Measurements from ENCODE around the gene KRT40. TPM values are rescaled to one million over a fixed set of nuclear protein-coding genes. Genes with fewer than 3 reads are reported as not detected.

The KRT40 gene
- total RNA-seq (2014; rRNA removed; shearing (Covaris generic)): not detected in 2 replicates

GRCh38 chr17:40984226-40984625, at the start of gene KRT40:
KRT40 (minus strand) TSS chr17:40984326; CDS start chr17:40984273, 53 bp downstream.

GRCh38 chr17:41029633-41030245, 45.6 kb upstream of the KRT40 start, which contains the start of gene KRTAP1-4:
KRTAP1-4 (minus strand) TSS chr17:41030195; CDS start chr17:41030078, 117 bp downstream.

GRCh38 chr17:41026715-41027471, 42.8 kb upstream of the KRT40 start, which contains the start of gene KRTAP1-5:
KRTAP1-5 (minus strand) TSS chr17:41027208; CDS start chr17:41027155, 53 bp downstream.

GRCh38 chr17:41008811-41009210, 24.7 kb upstream of the KRT40 start, which contains the start of gene KRTAP3-1:
KRTAP3-1 (minus strand) TSS chr17:41009128; CDS start chr17:41009074, 54 bp downstream.

GRCh38 chr17:40999563-40999962, 15.4 kb upstream of the KRT40 start, which contains the start of gene KRTAP3-2:
KRTAP3-2 (minus strand) TSS chr17:40999906; CDS start chr17:40999853, 53 bp downstream.

GRCh38 chr17:40993839-40994238, 9.7 kb upstream of the KRT40 start, which contains the start of gene KRTAP3-3:
KRTAP3-3 (minus strand) TSS chr17:40994164; CDS start chr17:40994097, 67 bp downstream.

GRCh38 chr17:40966848-40967247, 17.3 kb downstream of the KRT40 start, which contains the start of gene KRT39:
KRT39 (minus strand) TSS chr17:40966948; CDS start chr17:40966856, 92 bp downstream.

GRCh38 chr17:40937384-40937819, 46.7 kb downstream of the KRT40 start, which contains the start of gene KRT23:
KRT23 (minus strand) TSS chr17:40937646; CDS start chr17:40936603, 1,043 bp downstream.

Small RNA genes within 50 kb of the gene (small RNA-seq; reads per million reads assigned to genes)
- gene KRTAP3-4P: not detected

Other genes with a start within 250 kb of the KRT40 start
- not detected in 2 replicates for gene KRT25, start 229.0 kb downstream of the KRT40 start, total RNA-seq (2014; rRNA removed; shearing (Covaris generic))
- gene KRT26, start 212.1 kb downstream of the KRT40 start, total RNA-seq (2014; rRNA removed; shearing (Covaris generic)): not detected in 2 replicates
- gene KRT27, start 201.8 kb downstream of the KRT40 start, total RNA-seq (2014; rRNA removed; shearing (Covaris generic)): not detected in 2 replicates
- not detected in 2 replicates for gene KRT28, start 184.4 kb downstream of the KRT40 start, total RNA-seq (2014; rRNA removed; shearing (Covaris generic))
- 30.4 and 38.5 TPM in 2 replicates for gene KRT10, start 161.7 kb downstream of the KRT40 start, total RNA-seq (2014; rRNA removed; shearing (Covaris generic))
- 1.6 and 3.4 TPM in 2 replicates for gene KRT12, start 117.1 kb downstream of the KRT40 start, total RNA-seq (2014; rRNA removed; shearing (Covaris generic))
- gene KRT20, start 99.1 kb downstream of the KRT40 start, total RNA-seq (2014; rRNA removed; shearing (Covaris generic)): 0.08 TPM in 1 of 2 replicates, not detected in the other
- gene KRT23, start 46.7 kb downstream of the KRT40 start, total RNA-seq (2014; rRNA removed; shearing (Covaris generic)): 0.08 TPM in 1 of 2 replicates, not detected in the other
- not detected in 2 replicates for gene KRT39, start 17.4 kb downstream of the KRT40 start, total RNA-seq (2014; rRNA removed; shearing (Covaris generic))
- gene KRTAP3-3, start 9.8 kb upstream of the KRT40 start, total RNA-seq (2014; rRNA removed; shearing (Covaris generic)): not detected in 2 replicates
- gene KRTAP3-2, start 15.6 kb upstream of the KRT40 start, total RNA-seq (2014; rRNA removed; shearing (Covaris generic)): not detected in 2 replicates
- gene KRTAP3-1, start 24.8 kb upstream of the KRT40 start, total RNA-seq (2014; rRNA removed; shearing (Covaris generic)): not detected in 2 replicates
- gene KRTAP1-5, start 42.9 kb upstream of the KRT40 start, total RNA-seq (2014; rRNA removed; shearing (Covaris generic)): not detected in 2 replicates
- gene KRTAP1-4, start 45.9 kb upstream of the KRT40 start, total RNA-seq (2014; rRNA removed; shearing (Covaris generic)): not detected in 2 replicates
- gene KRTAP1-3, start 50.5 kb upstream of the KRT40 start, total RNA-seq (2014; rRNA removed; shearing (Covaris generic)): not detected in 2 replicates
- not detected in 2 replicates for gene KRTAP1-1, start 57.1 kb upstream of the KRT40 start, total RNA-seq (2014; rRNA removed; shearing (Covaris generic))
- not detected in 2 replicates for gene KRTAP2-1, start 63.0 kb upstream of the KRT40 start, total RNA-seq (2014; rRNA removed; shearing (Covaris generic))
- not detected in 2 replicates for gene KRTAP2-2, start 70.9 kb upstream of the KRT40 start, total RNA-seq (2014; rRNA removed; shearing (Covaris generic))
- gene KRTAP2-3, start 75.8 kb upstream of the KRT40 start, total RNA-seq (2014; rRNA removed; shearing (Covaris generic)): 0.29 TPM in 1 of 2 replicates, not detected in the other
- gene KRTAP2-4, start 81.6 kb upstream of the KRT40 start, total RNA-seq (2014; rRNA removed; shearing (Covaris generic)): not detected in 2 replicates
- gene KRTAP4-7, start 99.8 kb upstream of the KRT40 start, total RNA-seq (2014; rRNA removed; shearing (Covaris generic)): not detected in 2 replicates
- gene KRTAP4-8, start 113.8 kb upstream of the KRT40 start, total RNA-seq (2014; rRNA removed; shearing (Covaris generic)): not detected in 2 replicates
- not detected in 2 replicates for gene KRTAP4-16, start 117.9 kb upstream of the KRT40 start, total RNA-seq (2014; rRNA removed; shearing (Covaris generic))
- not detected in 2 replicates for gene KRTAP4-9, start 121.1 kb upstream of the KRT40 start, total RNA-seq (2014; rRNA removed; shearing (Covaris generic))
- gene KRTAP4-11, start 134.0 kb upstream of the KRT40 start, total RNA-seq (2014; rRNA removed; shearing (Covaris generic)): not detected in 2 replicates
- gene KRTAP4-12, start 139.9 kb upstream of the KRT40 start, total RNA-seq (2014; rRNA removed; shearing (Covaris generic)): not detected in 2 replicates
- gene KRTAP4-6, start 156.2 kb upstream of the KRT40 start, total RNA-seq (2014; rRNA removed; shearing (Covaris generic)): not detected in 2 replicates
- not detected in 2 replicates for gene KRTAP4-5, start 165.5 kb upstream of the KRT40 start, total RNA-seq (2014; rRNA removed; shearing (Covaris generic))
- not detected in 2 replicates for gene KRTAP4-4, start 176.4 kb upstream of the KRT40 start, total RNA-seq (2014; rRNA removed; shearing (Covaris generic))
- gene KRTAP4-3, start 183.9 kb upstream of the KRT40 start, total RNA-seq (2014; rRNA removed; shearing (Covaris generic)): not detected in 2 replicates
- gene KRTAP4-2, start 193.9 kb upstream of the KRT40 start, total RNA-seq (2014; rRNA removed; shearing (Covaris generic)): not detected in 2 replicates
- gene KRTAP4-1, start 200.6 kb upstream of the KRT40 start, total RNA-seq (2014; rRNA removed; shearing (Covaris generic)): not detected in 2 replicates
- gene KRTAP9-1, start 205.6 kb upstream of the KRT40 start, total RNA-seq (2014; rRNA removed; shearing (Covaris generic)): not detected in 2 replicates
- gene KRTAP9-2, start 242.3 kb upstream of the KRT40 start, total RNA-seq (2014; rRNA removed; shearing (Covaris generic)): not detected in 2 replicates
- gene KRTAP9-3, start 248.1 kb upstream of the KRT40 start, total RNA-seq (2014; rRNA removed; shearing (Covaris generic)): not detected in 2 replicates